ENCODE measurements around the gene GIMAP7. TPM values are rescaled to one million over a fixed set of nuclear protein-coding genes. Genes with fewer than 3 reads are reported as not detected.

The GIMAP7 gene
- 0.29 TPM for polyA plus RNA-seq (2013, experiment 1 of 2)
- polyA plus RNA-seq (2013, experiment 2 of 2): 0.25 TPM

DNA sequence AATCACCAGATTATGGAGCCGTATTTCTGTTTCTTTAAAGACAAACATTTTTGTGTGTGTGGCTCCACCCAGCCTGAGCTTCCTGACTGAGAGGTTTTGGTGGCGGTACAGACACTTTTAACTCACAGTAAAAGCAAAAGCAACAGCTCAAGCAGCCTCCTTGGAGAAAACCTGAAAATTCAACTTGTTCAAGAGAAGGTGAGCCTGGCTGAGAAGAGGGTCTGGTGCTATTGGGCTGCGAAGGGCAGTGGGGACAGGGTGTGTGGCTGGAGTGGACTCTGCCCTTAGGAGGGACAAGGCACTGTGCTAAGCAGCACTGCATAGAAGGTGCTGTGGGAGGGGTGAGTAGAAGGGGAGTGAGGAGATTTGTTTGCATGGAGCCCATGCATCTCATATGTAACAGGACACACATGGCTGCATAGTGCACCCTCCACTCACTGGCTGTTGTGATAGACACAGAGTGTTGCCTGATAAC is at the start of gene GIMAP7:
GIMAP7 (plus strand) TSS at position 125 of the 475 bp plus-strand sequence. CDS start 5,103 bp downstream, outside the sequence.
- H3K36me3 ChIP-seq (ENCODE audit: control insufficient read depth, insufficient read depth, low read length): no peaks in the 10 kb centered on the region
- WGBS, 2 experiments (ENCODE audit: insufficient coverage in 2 of 2): 80 to 93% methylated on average over 2 of the region's 3 CpGs

DNA sequence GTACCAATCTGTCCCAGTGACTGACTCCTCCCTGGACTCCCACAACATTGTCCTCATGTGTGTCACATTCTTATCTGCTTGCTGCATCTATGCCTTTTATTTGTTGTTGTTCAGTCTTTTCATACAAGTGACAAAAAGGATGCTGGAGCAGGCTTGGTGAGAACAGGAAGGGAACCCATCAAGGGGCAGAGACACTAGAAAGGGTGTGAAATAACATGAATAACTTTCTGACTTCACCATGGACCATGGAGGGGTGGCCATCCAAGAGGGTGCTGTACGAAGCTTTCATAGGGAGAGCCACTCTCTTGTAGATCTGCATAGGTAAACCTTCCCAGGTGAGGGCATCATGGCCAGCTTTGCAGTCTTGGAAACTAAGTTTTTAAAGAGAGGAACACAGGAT is 49.7 kb upstream of the GIMAP7 start:
- Histone ChIP-seq H3K36me3 (ENCODE audit: control insufficient read depth, insufficient read depth, low read length) (no peaks in the 10 kb centered on the region), H3K4me1 (ENCODE audit: control insufficient read depth, insufficient read depth, low read length, poor library complexity, severe bottlenecking) (no peaks in the 10 kb centered on the region), H3K4me3 (ENCODE audit: extremely low read depth, insufficient read depth, low read length, poor library complexity, severe bottlenecking) (no peak overlapping the region), H3K9me3 (ENCODE audit: control insufficient read depth, low read length) (no peaks in the 10 kb centered on the region), H3K27ac (ENCODE audit: low read depth, low read length, severe bottlenecking) (no peak overlapping the region)
- 83 to 100% methylated on average over 1 of the region's 1 CpG for WGBS, 2 experiments (ENCODE audit: insufficient coverage in 2 of 2)

More for the DNA sequence above, at the start of gene GIMAP7:
- Histone ChIP-seq H3K4me1 (ENCODE audit: control insufficient read depth, insufficient read depth, low read length, poor library complexity, severe bottlenecking) (no peaks in the 10 kb centered on the region), H3K4me3 (ENCODE audit: extremely low read depth, insufficient read depth, low read length, poor library complexity, severe bottlenecking) (no peak within 1 kb of the TSS), H3K9me3 (ENCODE audit: control insufficient read depth, low read length) (no peaks in the 10 kb centered on the region), H3K27ac (ENCODE audit: low read depth, low read length, severe bottlenecking) (no peak within 1 kb of the TSS)

DNA sequence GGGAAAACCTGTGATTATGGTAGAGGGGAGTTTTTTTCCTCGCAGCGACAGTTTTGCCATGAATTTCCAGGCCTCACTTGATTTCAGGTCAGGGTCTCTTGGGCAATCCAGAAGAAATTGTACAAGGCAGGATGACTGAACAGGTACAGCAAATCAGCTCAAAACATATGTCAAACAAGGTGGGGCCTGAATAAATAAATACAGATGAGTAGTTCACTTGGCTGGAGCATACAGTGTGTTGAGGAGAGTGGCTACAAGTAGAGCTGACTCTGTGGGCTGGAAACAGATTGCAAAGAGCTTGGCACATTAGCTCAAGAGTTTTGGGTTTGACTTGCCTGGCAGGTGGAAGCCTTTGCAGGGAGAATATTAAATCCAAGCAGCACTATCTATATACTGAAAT is 49.3 kb upstream of the GIMAP7 start:
- WGBS, 2 experiments (ENCODE audit: insufficient coverage in 2 of 2): 100% methylated on average over 2 of the region's 2 CpGs
- no peaks in the 10 kb centered on the region for H3K36me3 ChIP-seq (ENCODE audit: control insufficient read depth, insufficient read depth, low read length)
- no peak overlapping the region for H3K27ac ChIP-seq (ENCODE audit: low read depth, low read length, severe bottlenecking)
- no peak overlapping the region for H3K4me3 ChIP-seq (ENCODE audit: extremely low read depth, insufficient read depth, low read length, poor library complexity, severe bottlenecking)
- H3K9me3 ChIP-seq (ENCODE audit: control insufficient read depth, low read length): no peaks in the 10 kb centered on the region
- no peaks in the 10 kb centered on the region for H3K4me1 ChIP-seq (ENCODE audit: control insufficient read depth, insufficient read depth, low read length, poor library complexity, severe bottlenecking)

DNA sequence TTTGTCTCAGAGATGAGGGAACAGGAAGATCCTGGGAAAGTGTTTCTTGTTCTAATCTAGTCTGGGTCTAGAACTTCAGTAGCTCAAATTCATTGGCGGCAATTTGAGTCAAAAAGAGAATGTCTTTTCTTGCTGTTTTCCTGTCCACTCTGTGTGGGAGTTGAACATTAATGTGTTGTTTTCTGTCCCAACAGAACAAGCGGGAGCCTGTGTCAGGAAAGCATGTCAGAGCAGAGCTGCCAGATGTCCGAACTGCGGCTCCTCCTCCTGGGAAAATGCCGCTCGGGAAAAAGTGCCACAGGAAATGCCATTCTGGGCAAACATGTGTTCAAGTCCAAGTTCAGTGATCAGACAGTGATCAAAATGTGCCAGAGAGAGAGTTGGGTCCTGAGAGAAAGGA is 48.2 kb upstream of the GIMAP7 start:
- no peaks in the 10 kb centered on the region for H3K4me1 ChIP-seq (ENCODE audit: control insufficient read depth, insufficient read depth, low read length, poor library complexity, severe bottlenecking)
- WGBS, 2 experiments (ENCODE audit: insufficient coverage in 2 of 2): 83 to 97% methylated on average over 5 to 6 of the region's 6 CpGs
- H3K9me3 ChIP-seq (ENCODE audit: control insufficient read depth, low read length): no peaks in the 10 kb centered on the region

DNA sequence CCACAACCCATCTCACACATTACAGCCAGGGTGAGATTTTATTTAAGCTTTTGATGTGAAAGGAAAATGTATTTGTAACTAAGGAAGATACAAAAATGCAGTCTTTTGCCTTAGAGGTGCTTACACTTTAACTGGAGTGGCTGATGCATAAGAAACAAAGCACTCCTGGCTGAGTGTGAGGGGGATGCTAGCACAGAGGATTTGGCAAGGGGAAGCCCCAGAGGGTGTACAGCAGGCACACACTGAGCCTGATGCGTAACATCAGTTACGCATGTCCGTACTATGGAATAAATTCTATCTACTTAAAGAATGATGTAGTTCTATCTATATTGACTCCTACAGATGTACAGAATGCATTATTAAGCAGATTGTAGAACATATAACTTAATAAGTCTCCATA is 46.4 kb upstream of the GIMAP7 start:
- Histone ChIP-seq H3K27ac (ENCODE audit: low read depth, low read length, severe bottlenecking) (no peak overlapping the region), H3K4me3 (ENCODE audit: extremely low read depth, insufficient read depth, low read length, poor library complexity, severe bottlenecking) (no peak overlapping the region), H3K36me3 (ENCODE audit: control insufficient read depth, insufficient read depth, low read length) (no peaks in the 10 kb centered on the region), H3K9me3 (ENCODE audit: control insufficient read depth, low read length) (no peaks in the 10 kb centered on the region), H3K4me1 (ENCODE audit: control insufficient read depth, insufficient read depth, low read length, poor library complexity, severe bottlenecking) (no peaks in the 10 kb centered on the region)
- WGBS, 2 experiments (ENCODE audit: insufficient coverage in 2 of 2): no CpG with 5 or more reads among the region's 3 CpGs

More for the DNA sequence above, 48.2 kb upstream of the GIMAP7 start:
- Histone ChIP-seq H3K27ac (ENCODE audit: low read depth, low read length, severe bottlenecking) (no peak overlapping the region), H3K36me3 (ENCODE audit: control insufficient read depth, insufficient read depth, low read length) (no peaks in the 10 kb centered on the region), H3K4me3 (ENCODE audit: extremely low read depth, insufficient read depth, low read length, poor library complexity, severe bottlenecking) (no peak overlapping the region)

DNA sequence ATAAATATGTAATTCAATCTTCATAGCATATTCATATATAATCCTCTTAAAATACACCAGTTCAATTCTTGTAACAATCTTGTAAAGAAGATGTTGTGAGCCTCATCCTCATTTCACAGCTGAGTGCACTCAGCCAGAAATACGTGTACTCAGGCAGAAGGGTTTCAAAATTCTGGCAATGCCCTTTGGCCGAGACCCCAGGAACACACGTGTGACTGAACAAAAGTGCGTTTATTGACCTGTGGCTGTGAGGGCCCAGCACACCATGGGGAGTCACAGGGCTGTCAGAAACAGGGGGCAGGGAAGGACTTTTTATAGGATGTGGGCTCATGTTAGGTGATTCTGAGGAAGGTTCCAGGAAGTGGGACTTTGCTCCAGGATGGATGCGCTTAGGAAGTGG is 42.8 kb upstream of the GIMAP7 start:
- Histone ChIP-seq H3K4me3 (ENCODE audit: extremely low read depth, insufficient read depth, low read length, poor library complexity, severe bottlenecking) (no peak overlapping the region), H3K9me3 (ENCODE audit: control insufficient read depth, low read length) (no peaks in the 10 kb centered on the region), H3K36me3 (ENCODE audit: control insufficient read depth, insufficient read depth, low read length) (no peaks in the 10 kb centered on the region), H3K4me1 (ENCODE audit: control insufficient read depth, insufficient read depth, low read length, poor library complexity, severe bottlenecking) (no peaks in the 10 kb centered on the region), H3K27ac (ENCODE audit: low read depth, low read length, severe bottlenecking) (no peak overlapping the region)
- 84 to 89% methylated on average over 5 of the region's 5 CpGs for WGBS, 2 experiments (ENCODE audit: insufficient coverage in 2 of 2)

DNA sequence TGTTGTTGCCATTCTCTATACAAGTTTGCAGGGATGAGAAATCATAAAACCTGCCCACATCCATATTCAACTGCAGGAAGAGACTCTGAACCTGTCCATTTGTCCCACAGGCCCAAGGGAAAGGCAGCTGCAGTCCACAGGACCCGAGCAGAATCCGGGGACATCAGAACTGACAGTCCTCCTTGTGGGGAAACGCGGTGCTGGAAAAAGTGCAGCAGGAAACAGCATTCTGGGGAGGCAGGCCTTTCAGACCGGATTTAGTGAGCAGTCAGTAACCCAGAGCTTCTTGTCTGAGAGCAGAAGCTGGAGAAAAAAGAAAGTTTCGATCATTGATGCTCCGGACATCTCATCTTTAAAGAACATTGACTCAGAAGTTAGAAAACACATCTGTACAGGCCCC is 40.8 kb upstream of the GIMAP7 start:
- WGBS, 2 experiments (ENCODE audit: insufficient coverage in 2 of 2): 82 to 83% methylated on average over 6 to 7 of the region's 7 CpGs

DNA sequence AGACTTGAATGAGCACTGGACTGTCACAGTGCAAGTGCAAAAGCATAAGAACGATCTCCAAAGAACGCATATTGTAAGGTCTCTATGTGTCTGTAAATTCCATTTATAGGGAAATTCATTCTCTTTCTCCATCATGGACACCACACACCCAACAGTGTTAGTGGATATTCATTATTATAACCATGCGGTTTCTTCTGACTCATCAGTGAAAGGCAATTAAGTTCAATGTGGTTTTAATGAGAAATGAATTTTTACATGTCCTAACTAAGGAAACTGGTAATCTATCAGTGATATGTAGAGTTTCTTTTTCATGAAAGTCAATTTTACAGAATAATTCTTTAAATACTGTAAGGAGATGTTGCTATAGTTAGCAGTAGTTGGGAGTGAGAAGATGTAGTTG is 38.4 kb upstream of the GIMAP7 start:
- no peak overlapping the region for H3K27ac ChIP-seq (ENCODE audit: low read depth, low read length, severe bottlenecking)
- no CpG with 5 or more reads among the region's 3 CpGs for WGBS, 2 experiments (ENCODE audit: insufficient coverage in 2 of 2)
- H3K4me3 ChIP-seq (ENCODE audit: extremely low read depth, insufficient read depth, low read length, poor library complexity, severe bottlenecking): no peak overlapping the region
- no peaks in the 10 kb centered on the region for H3K9me3 ChIP-seq (ENCODE audit: control insufficient read depth, low read length)
- H3K36me3 ChIP-seq (ENCODE audit: control insufficient read depth, insufficient read depth, low read length): no peaks in the 10 kb centered on the region
- no peaks in the 10 kb centered on the region for H3K4me1 ChIP-seq (ENCODE audit: control insufficient read depth, insufficient read depth, low read length, poor library complexity, severe bottlenecking)

More for the DNA sequence above, 40.8 kb upstream of the GIMAP7 start:
- H3K27ac ChIP-seq (ENCODE audit: low read depth, low read length, severe bottlenecking): no peak overlapping the region
- no peaks in the 10 kb centered on the region for H3K9me3 ChIP-seq (ENCODE audit: control insufficient read depth, low read length)
- no peaks in the 10 kb centered on the region for H3K4me1 ChIP-seq (ENCODE audit: control insufficient read depth, insufficient read depth, low read length, poor library complexity, severe bottlenecking)
- no peak overlapping the region for H3K4me3 ChIP-seq (ENCODE audit: extremely low read depth, insufficient read depth, low read length, poor library complexity, severe bottlenecking)
- H3K36me3 ChIP-seq (ENCODE audit: control insufficient read depth, insufficient read depth, low read length): no peaks in the 10 kb centered on the region

DNA sequence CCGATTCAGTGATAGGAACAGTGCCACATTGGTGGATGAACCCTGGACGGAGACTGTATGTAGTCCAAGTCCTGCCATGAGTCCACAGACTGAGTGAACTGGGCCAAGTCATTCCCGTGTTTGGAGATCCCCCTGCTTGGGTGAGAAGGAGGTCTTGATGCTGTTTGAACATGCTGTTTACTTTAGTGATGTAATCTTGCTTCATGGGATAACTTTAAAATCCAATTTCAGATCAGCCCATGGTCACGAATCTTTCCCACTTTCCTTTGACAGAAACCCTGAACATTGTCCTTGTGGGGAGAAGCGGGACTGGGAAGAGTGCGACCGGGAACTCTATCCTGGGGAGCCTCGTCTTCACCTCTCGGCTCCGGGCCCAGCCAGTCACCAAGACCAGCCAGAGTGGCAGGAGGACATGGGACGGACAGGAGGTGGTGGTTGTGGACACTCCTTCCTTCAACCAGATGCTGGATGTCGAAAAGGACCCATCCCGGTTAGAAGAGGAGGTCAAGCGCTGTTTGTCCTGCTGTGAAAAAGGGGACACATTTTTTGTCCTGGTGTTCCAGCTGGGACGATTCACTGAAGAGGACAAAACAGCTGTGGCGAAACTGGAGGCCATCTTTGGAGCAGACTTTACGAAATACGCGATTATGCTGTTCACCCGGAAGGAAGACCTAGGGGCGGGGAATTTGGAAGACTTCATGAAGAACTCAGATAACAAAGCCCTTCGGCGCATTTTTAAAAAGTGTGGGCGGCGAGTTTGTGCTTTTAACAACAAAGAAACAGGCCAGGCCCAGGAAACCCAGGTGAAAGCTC is 37.6 kb upstream of the GIMAP7 start:
- Histone ChIP-seq H3K9me3 (ENCODE audit: control insufficient read depth, low read length) (no peaks in the 10 kb centered on the region), H3K27ac (ENCODE audit: low read depth, low read length, severe bottlenecking) (no peak overlapping the region), H3K4me3 (ENCODE audit: extremely low read depth, insufficient read depth, low read length, poor library complexity, severe bottlenecking) (no peak overlapping the region), H3K4me1 (ENCODE audit: control insufficient read depth, insufficient read depth, low read length, poor library complexity, severe bottlenecking) (no peaks in the 10 kb centered on the region), H3K36me3 (ENCODE audit: control insufficient read depth, insufficient read depth, low read length) (no peaks in the 10 kb centered on the region)
- WGBS, 2 experiments (ENCODE audit: insufficient coverage in 2 of 2): 93% methylated on average over 24 to 25 of the region's 25 CpGs

DNA sequence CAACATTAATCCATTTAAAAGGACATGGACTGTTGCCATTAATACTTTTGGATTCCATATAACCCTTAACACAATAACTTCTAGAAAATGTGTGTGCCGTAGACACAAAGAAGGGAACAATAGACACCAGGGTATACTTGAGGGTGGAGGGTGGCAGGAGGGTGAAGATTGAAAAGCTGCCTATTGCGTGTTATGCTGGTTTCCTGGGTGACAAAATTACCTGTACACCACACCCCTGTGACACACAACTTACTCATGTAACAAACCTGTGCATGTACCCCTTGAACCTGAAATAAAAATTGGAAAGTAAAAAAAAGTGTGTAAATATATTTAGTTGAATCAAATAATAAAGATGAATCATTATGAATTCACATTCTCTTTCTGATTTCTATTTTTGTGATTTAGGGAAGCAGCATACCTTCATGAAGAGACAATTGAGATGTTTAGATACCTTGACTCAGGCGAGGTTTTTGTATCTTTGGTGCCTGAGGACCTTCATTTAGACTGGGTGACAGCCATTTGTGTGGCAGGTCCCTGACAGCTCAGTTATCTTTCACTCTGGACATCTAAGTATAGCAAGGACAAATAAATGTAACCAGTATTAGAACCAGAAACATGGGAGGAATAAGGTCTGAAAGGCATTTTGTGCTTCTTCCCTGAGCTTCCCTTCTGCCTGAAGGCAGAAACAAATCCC is 35.5 kb upstream of the GIMAP7 start:
- Histone ChIP-seq H3K4me1 (ENCODE audit: control insufficient read depth, insufficient read depth, low read length, poor library complexity, severe bottlenecking) (no peaks in the 10 kb centered on the region), H3K4me3 (ENCODE audit: extremely low read depth, insufficient read depth, low read length, poor library complexity, severe bottlenecking) (no peak overlapping the region), H3K27ac (ENCODE audit: low read depth, low read length, severe bottlenecking) (no peak overlapping the region), H3K36me3 (ENCODE audit: control insufficient read depth, insufficient read depth, low read length) (no peaks in the 10 kb centered on the region), H3K9me3 (ENCODE audit: control insufficient read depth, low read length) (no peaks in the 10 kb centered on the region)
- 100% methylated on average over 1 of the region's 3 CpGs; no CpG with 5 or more reads in 1 of the 2 experiments for WGBS, 2 experiments (ENCODE audit: insufficient coverage in 2 of 2)
